Activated CD4-positive, alpha-beta T cell treated with anti-CD3 and anti-CD28 coated beads for 1 hour (primary cell): ENCODE results near the gene CFTR.
"Not testable (repeated sequence)": the region's sequence is repeated elsewhere in the genome, so short reads cannot be mapped to it uniquely, and the experiment has no call there.

Experiments
- DNase-seq: peaks from one replicate; pipeline ENCODE4 v3.0.0-alpha.2; 2020

CFTR gene

GRCh38 chr7:117479225-117480054, at the start of gene CFTR:
Gene CFTR (plus strand): TSS chr7:117480025. CDS start chr7:117480095, 70 bp downstream.
- DNase-seq: no peak

- no peak for DNase-seq
These were observed 44.3 kb upstream of the CFTR start for GRCh38 chr7:117435475-117436043.

- DNase-seq: no peak
These were observed 35.2 kb upstream of the CFTR start for GRCh38 chr7:117444646-117445045.

GRCh38 chr7:117445206-117445605, 34.6 kb upstream of the CFTR start:
- no peak for DNase-seq

GRCh38 chr7:117446220-117446815, 33.5 kb upstream of the CFTR start:
- no peak for DNase-seq

- no peak for DNase-seq
These were observed 31.2 kb upstream of the CFTR start for GRCh38 chr7:117448655-117449054.

- no peak for DNase-seq
These were observed 20.7 kb upstream of the CFTR start for GRCh38 chr7:117458977-117459583.

- no peak for DNase-seq
These were observed 20.1 kb upstream of the CFTR start for GRCh38 chr7:117459735-117460134.

GRCh38 chr7:117460815-117461214, 19.0 kb upstream of the CFTR start:
- not testable (repeated sequence) for DNase-seq

GRCh38 chr7:117468174-117468573, 11.7 kb upstream of the CFTR start:
- no peak for DNase-seq

GRCh38 chr7:117470777-117471176, 9.0 kb upstream of the CFTR start:
- no peak for DNase-seq

GRCh38 chr7:117472335-117472734, 7.5 kb upstream of the CFTR start:
- no peak for DNase-seq

GRCh38 chr7:117476557-117477215, 3.1 kb upstream of the CFTR start:
- DNase-seq: no peak

GRCh38 chr7:117478836-117479224, 995 bp upstream of the CFTR start:
- no peak for DNase-seq

GRCh38 chr7:117480055-117480362, 184 bp downstream of the CFTR start:
- no peak for DNase-seq

- no peak for DNase-seq
These were observed 1.2 kb downstream of the CFTR start for GRCh38 chr7:117480978-117481377.

GRCh38 chr7:117485118-117485620, 5.3 kb downstream of the CFTR start:
- no peak for DNase-seq

GRCh38 chr7:117489016-117489415, 9.2 kb downstream of the CFTR start:
- DNase-seq: no peak

GRCh38 chr7:117489430-117489829, 9.6 kb downstream of the CFTR start:
- DNase-seq: no peak

GRCh38 chr7:117489911-117490310, 10.1 kb downstream of the CFTR start:
- no peak for DNase-seq

GRCh38 chr7:117492649-117493048, 12.8 kb downstream of the CFTR start:
- DNase-seq: no peak

GRCh38 chr7:117493460-117493859, 13.6 kb downstream of the CFTR start:
- no peak for DNase-seq

- no peak for DNase-seq
These were observed 15.5 kb downstream of the CFTR start for GRCh38 chr7:117495308-117495707.
